ENCODE data around the gene MBTPS1.

The MBTPS1 gene

DNA sequence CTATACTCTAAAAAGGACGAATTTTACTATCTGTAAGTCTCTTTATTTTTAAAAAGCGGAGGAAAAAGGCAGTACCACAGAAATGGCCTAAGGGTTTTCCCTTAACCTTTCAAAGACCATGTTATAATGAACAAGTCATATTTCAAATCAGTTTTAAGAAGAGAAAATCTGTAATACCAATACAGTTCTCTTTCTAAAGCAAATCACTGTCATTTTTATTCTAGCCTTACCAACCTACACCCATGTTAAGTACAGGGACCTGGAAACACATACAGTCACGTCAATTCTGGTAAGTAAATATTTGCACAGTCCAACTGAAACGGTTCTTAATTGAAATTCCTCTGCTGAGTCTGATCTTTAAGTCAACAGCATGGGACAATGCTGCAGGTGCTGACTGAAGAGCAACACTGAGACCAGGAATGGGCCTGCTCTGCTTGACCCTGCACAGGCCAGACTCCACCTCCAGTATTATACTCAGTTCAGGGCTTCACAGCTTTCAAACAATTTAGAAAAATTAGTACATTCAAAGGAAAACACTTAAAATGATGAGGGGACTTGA is 20.2 kb downstream of the MBTPS1 start:
- DNase-seq = no peak

DNA sequence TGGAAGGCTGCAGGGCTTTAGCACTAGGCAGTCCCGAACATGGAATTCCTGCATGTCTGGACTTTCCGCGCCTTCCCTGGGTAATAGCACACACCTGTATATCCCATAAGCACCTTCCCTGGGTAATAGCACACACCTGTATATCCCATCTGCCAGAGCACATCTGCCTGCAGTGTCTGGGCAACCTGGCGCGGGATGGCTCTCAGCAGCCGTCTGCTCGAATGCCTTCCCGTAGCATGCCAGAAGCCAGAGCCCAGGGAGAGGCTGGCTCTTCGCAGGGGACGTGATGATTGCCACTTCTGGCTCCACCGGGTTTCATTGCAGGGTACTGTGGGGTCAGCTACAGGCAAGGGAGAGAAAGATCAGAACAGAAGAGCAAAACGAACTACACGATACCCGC is 21.3 kb downstream of the MBTPS1 start:
- no peak for DNase-seq

- no peak for DNase-seq
These were observed 22.9 kb downstream of the MBTPS1 start for GRCh38 chr16:84093879-84094270.

GRCh38 chr16:84093120-84093878 is 23.4 kb downstream of the MBTPS1 start:
- DNase-seq = no peak

GRCh38 chr16:84091460-84091859 is 25.3 kb downstream of the MBTPS1 start:
- no peak for DNase-seq

- no peak for DNase-seq
These were observed 26.5 kb downstream of the MBTPS1 start for GRCh38 chr16:84090211-84090610.

DNA sequence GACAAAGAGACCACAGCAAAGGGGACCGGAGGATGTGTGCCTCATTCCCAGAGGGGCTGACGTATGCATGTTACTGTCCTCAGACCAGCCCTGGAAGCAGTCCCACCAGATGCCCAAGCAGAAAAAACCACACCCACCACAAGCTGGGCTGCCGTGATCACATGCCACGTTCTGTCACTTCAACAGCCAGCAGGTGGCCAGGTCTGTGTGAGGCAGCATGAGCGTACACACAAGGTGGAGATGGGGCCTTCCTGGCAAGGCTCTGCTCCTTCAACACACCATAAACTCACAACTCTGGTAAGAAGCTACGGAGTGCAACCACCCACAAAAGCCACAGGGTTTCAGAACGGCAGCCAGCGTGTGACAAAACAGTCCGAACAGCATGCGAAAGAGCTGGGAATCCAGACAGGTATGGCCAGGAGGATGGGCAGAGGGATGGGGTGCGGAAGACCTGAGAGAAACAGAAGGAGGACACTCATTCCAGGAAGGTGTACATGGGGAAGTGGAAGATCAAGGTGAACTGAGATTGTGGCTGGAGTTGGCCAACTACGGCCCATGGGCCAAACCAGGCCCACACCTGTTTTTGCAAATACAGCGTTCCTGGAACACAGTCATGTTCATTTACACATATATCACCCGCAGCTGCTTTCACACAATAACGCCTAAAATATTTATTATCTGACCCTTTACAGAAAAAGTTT is 27.9 kb downstream of the MBTPS1 start:
- DNase-seq = no peak

DNA sequence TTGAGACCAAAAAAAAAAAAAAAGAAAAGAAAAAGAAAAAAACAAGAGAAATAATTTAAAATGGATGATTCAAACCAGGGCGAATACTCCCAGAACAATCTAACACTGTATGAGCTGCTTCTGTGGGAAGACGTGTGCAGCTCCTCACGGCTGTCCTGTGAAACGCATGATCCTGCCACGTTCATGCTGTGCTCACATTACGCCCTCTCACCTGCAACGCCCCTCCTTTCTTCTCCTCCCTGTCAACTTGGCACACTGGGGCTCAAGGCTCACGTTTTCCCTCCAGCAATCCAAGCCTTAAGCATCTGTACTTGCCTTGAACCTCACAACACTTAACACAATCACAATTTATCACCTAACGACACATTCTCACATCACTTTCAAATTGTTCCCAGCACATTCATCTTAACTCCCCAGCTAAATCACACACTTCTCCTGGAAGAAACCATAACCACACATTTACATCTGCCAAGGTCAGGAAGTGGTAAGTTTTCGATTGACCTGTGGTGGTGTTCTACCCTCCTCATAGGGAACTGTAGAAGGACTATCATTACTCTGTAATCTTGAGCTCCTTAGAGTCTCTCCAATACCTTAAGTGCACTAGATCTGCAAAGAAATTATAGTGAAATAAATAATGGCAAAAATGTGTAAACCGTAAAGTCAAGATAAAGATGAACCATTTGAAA is 29.1 kb downstream of the MBTPS1 start:
- DNase-seq = no peak

- DNase-seq = no peak
These were observed 29.7 kb downstream of the MBTPS1 start for GRCh38 chr16:84087001-84087400.

- no peak for DNase-seq
These were observed 30.4 kb downstream of the MBTPS1 start for GRCh38 chr16:84086341-84086740.

GRCh38 chr16:84085773-84086172 is 31.0 kb downstream of the MBTPS1 start:
- no peak for DNase-seq

DNA sequence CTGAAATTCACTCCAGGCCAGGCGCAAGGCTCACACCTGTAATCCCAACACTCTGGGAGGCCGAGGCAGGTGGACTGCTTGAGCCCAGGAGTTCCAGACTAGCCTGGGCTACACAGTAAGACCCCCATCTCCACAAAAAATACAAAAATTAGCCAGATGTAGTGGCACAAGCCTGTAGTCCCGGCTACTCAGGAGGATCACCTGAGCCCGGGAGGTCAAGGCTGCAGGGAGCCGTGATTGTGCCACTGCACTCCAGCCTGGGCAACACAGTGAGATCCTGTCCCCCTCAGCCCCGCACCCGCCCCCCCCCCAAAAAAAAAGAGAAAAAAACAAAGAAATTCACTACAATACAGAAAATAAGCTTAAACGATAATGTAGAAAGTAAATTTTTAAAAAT is 31.5 kb downstream of the MBTPS1 start:
- no peak for DNase-seq

DNA sequence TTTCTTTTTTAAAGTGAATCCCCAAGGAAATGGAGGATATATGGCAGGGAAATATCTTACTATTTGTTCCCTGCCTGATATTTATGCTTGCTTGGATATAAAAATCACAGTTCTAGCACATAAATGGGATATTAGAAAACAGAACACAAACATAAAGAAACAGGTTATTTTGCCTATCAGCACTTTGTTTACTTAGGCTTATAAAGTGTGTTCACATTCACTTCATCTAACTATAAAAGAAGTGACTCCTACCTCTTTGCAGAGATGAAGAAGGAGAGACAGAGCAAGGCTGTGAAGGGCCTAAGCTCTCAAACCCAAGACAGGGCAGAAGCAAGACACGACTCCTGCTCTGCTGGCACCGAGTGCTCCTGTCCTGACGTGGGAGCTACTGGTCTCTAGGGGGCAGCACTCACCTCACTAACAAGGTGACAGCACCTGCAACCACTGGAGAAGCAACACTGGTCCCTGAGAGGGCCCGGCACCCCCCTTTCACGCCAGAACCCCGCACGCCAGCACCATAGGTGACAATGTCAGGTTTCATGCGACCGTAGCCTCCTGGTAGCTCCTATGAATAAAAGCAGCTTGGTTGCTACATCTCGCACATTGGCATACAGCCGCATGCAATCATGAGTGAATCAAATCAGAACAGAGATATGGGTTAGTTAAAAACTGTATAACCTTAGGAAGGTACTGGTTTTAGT is 32.0 kb downstream of the MBTPS1 start:
- DNase-seq = peak; percentile 0

DNA sequence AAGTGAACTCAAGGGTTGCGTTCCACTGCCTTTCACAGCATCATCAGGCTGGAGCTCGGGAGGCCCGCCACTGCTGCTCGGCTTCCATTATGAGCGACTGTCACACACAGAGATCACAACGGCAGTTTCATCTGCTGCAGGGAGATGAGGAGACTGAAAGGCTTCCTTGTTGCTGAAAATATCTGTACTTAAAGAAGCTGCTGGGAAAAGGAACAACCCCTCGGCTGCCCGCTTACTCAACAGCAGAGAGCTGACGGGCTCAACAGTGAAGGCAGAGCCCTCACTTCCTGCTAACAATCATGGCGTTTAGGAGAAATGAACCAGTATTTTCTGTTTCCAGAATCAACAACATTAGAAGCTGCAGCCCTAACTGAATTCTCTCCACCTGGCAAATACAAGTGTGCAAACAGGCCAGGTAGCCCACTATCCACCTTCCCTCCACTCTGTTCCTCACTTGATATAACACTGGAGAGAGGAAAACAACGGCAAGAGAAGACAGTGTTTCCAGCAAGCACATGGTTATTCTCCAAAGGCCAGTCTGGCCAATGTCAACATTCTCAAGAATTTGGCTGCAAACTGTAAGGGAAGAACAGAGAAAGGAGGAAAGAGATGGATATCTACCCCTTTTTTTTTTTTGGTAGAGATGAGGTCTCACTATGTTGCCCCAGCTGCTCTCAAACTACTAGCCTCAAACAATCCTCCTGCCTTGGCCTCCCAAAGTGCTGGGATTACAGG is 33.7 kb downstream of the MBTPS1 start:
- DNase-seq = no peak

DNA sequence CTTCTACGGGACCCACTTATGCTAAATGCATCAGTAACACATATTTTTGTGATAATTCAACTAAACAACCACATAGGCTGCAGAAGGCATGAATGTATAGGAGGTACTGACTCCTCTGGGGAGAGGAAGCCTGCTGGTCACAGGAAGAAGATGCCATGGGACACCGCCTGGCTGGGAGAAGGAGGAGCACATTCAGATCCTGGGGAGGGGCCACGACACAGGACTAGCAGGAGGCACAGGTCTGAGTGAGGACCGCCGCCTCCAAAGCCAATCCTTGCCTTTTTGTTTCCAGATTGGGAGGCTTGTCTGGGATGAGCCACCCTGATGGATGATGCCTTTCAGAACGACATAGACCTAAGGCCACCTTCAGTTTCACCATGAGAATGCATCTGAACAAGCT is 34.6 kb downstream of the MBTPS1 start:
- DNase-seq = no peak

DNA sequence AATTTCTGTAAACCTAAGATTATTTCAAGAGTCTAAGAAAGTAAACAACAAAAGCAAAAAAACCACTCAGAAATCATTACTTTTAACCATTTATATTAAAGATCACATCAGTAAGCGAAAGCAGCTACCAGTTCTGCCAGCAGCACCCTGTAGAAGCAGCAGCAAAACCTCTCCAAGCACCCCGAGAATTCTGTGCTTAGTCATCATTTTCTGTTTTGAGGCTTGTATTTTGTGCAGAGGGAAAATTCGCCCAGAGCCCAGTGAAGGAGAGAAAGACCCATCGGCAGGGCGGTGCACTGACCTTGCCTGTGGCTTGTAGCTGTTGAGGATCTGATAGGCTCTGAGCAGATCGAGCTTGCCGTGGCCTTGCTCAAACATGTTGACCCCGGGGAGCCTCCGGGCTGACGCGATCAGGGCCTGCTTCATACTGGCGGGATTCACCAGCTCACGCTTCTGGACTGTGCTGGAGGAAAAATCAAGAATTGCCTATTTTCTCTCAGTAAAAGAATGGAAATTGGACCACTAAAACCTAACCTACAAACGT is 35.2 kb downstream of the MBTPS1 start:
- no peak for DNase-seq

- DNase-seq = no peak
These were observed 35.9 kb downstream of the MBTPS1 start for GRCh38 chr16:84080813-84081212.

DNA sequence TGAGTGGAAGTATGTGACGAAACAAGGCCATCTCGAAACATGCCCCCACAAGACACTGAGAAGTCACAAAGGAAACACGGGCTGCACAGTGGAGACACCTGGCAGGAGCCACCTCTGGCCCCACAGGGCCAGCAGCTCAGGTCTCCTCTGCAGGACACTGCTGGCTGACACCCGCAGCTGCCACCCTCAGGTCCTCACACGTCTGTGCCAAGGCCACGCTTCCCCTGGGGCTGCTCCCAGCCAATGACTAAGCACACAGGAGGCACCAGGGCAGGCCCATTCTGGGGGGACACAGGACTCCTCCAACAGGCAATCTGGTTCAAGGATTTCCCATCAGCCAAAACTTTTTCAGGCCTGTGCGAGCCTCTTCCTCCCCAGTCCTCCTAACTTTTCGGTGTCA is 36.4 kb downstream of the MBTPS1 start:
- no peak for DNase-seq

DNA sequence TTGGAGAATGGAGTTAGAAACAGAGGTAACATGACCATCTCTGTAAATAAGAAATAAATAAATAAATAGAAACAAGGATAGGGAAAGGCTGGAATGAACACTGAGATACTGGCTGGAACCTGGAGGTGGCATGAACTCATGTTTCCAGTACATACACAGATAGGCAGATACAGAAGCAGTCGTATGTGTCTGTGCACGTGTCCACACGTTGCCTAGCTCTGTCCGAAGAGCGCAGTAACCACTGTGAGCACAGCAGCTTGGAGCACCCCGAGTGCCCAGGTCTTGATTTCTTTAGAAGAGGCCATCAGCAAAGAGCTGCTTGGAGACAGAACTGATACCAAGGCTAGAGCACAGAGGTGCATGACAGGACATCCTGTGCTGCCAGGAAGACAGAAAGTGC is 37.1 kb downstream of the MBTPS1 start:
- DNase-seq = no peak

DNA sequence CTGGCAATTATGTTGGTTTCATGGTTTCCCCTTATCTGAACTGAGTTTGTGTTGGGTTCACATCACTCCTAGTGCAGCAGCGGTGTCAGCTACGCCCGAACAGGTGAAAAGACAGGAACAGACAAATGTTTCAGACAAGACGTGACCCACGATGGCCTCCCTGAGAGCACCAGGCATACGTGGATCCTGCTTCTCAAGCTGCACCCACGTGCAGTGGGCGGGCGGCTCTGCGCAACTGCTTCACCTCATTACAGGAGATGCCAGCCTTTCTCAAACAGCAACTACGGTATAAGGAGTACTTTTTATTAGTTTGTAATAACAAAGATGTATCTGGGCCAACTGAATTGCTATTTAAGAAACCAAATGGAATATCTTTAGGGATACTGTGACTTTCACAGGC is 41.4 kb downstream of the MBTPS1 start:
- no peak for DNase-seq

DNA sequence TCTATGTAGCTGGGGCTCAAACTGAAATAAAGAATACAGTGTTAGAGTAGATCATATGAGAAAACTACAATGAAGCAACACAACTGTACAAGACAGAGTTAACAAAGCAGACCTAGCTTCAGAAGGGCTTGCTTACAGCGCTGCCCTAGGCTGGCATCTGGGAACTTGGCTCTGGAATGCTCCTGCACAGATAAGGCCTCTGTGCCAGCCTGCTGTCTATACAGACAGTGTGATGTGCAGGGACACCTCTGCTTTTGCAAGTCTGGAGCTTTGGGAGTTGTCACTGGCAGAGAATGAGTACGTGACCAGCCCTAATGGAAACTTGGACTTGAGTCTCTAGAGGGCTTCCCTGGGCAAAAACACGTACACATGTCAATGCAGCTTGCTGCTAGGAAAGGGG is 42.0 kb downstream of the MBTPS1 start:
- no peak for DNase-seq

DNA sequence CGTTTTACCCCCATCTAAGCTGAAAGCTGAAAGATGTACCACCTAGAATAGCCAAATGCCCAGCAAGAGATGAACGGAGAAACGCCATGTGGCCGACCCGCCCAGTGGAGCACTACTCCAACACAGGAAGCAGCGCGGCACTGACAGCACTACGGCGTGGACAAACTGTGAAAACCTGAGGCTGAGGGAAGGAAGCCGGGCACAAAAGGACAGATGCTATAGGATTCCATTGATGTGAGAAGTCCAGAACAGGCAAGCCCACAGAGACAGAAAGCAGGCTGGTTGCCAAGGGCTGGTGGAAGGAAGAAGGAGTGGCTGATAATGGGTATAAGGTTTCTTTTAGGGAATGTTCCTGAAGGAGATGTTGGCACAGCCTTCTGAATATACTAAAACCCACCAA is 44.7 kb downstream of the MBTPS1 start:
- DNase-seq = no peak

Measured in NCI-H1048 (cell line).